HFFc6 (cell line): ENCODE results near the gene ITFG2. TPM values are rescaled to one million over a fixed set of nuclear protein-coding genes. Genes with fewer than 3 reads are reported as not detected.
A peak's percentile ranks its signal among the peaks of the same experiment; 100 is the strongest.

Source experiments
- DNase-seq: peaks from one replicate; pipeline ENCODE4 v3.0.0-alpha.2; 2018
- H3K27ac Mint-ChIP-seq: 2 replicates; pipeline ENCODE4 v1.8.0; 2020; ENCODE audit warnings: mild to moderate bottlenecking, mixed read lengths
- H3K27me3 Mint-ChIP-seq: 2 replicates; pipeline ENCODE4 v1.8.0; 2021; ENCODE audit warnings: mild to moderate bottlenecking, moderate library complexity, mixed read lengths; ENCODE audit not compliant: insufficient read depth
- H3K36me3 Mint-ChIP-seq: 2 replicates; pipeline ENCODE4 v1.8.0; 2021; ENCODE audit warnings: low read depth, mixed read lengths
- H3K4me1 Mint-ChIP-seq: 2 replicates; pipeline ENCODE4 v1.8.0; 2020; ENCODE audit warnings: low read depth, mixed read lengths
- H3K4me3 Mint-ChIP-seq: 2 replicates; pipeline ENCODE4 v1.8.0; 2020; ENCODE audit warnings: mild to moderate bottlenecking, moderate library complexity, mixed read lengths
- H3K9me3 Mint-ChIP-seq: 2 replicates; pipeline ENCODE4 v1.8.0; 2020; ENCODE audit warnings: mild to moderate bottlenecking, mixed read lengths
- total RNA-seq, 6 experiments: library from RNA; stranded (reverse); fragmentation: NEBNext Ultra II Directional; extraction: Animal tissue kit (Norgen Biotek cat#: 25700); gene quantifications; 2 replicates in 1 of 6; 3 replicates in 5 of 6; pipeline ENCODE4 v1.2.3, GENCODE V29; 2021
- TF ChIP-seq, protein P1 (sequence below): fragments of 200-600 bp; sonication (generic); IDR thresholded peaks from 2 replicates; pipeline ENCODE4 v1.5.0; 2021; ENCODE audit warnings: antibody characterized with exemption, mild to moderate bottlenecking

ITFG2 gene
- total RNA-seq, 6 experiments from 2014 or later, result 17.0 to 21.1 (median 19.6) TPM

- peaks cover 10% of the 10 kb centered on the region for H3K27me3 Mint-ChIP-seq
- no peaks in the 10 kb centered on the region for H3K9me3 Mint-ChIP-seq
- DNase-seq, result no peak
- peaks cover 6% of the 10 kb centered on the region; the same call in 1 of the 2 replicates for H3K36me3 Mint-ChIP-seq
- H3K4me1 Mint-ChIP-seq, result peaks cover 12% of the 10 kb centered on the region; the same call in 1 of the 2 replicates
- TF ChIP-seq, protein P1, sequence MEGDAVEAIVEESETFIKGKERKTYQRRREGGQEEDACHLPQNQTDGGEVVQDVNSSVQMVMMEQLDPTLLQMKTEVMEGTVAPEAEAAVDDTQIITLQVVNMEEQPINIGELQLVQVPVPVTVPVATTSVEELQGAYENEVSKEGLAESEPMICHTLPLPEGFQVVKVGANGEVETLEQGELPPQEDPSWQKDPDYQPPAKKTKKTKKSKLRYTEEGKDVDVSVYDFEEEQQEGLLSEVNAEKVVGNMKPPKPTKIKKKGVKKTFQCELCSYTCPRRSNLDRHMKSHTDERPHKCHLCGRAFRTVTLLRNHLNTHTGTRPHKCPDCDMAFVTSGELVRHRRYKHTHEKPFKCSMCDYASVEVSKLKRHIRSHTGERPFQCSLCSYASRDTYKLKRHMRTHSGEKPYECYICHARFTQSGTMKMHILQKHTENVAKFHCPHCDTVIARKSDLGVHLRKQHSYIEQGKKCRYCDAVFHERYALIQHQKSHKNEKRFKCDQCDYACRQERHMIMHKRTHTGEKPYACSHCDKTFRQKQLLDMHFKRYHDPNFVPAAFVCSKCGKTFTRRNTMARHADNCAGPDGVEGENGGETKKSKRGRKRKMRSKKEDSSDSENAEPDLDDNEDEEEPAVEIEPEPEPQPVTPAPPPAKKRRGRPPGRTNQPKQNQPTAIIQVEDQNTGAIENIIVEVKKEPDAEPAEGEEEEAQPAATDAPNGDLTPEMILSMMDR, result no peak
- H3K27ac Mint-ChIP-seq, result no peak overlapping the region
- no peak overlapping the region for H3K4me3 Mint-ChIP-seq
Observed at GRCh38 chr12:2833327-2833726, 20.9 kb downstream of the ITFG2 start.

GRCh38 chr12:2833810-2834209 lies 21.3 kb downstream of the ITFG2 start:
- no peak overlapping the region for H3K27ac Mint-ChIP-seq
- H3K36me3 Mint-ChIP-seq, result peaks cover 5% of the 10 kb centered on the region; the same call in 1 of the 2 replicates
- H3K27me3 Mint-ChIP-seq, result peaks cover 10% of the 10 kb centered on the region
- H3K4me1 Mint-ChIP-seq, result peaks cover 12% of the 10 kb centered on the region; the same call in 1 of the 2 replicates
- TF ChIP-seq, protein P1, result no peak
- no peak overlapping the region for H3K4me3 Mint-ChIP-seq
- no peaks in the 10 kb centered on the region for H3K9me3 Mint-ChIP-seq
- no peak for DNase-seq

- DNase-seq, result no peak
- Mint-ChIP-seq H3K36me3 (peaks cover 5% of the 10 kb centered on the region; the same call in 1 of the 2 replicates), H3K27me3 (peaks cover 10% of the 10 kb centered on the region), H3K27ac (no peak within 1 kb of the TSS), H3K4me1 (peaks cover 12% of the 10 kb centered on the region; the same call in 1 of the 2 replicates), H3K4me3 (peak within 1 kb of the TSS; percentile 62), H3K9me3 (no peaks in the 10 kb centered on the region)
- TF ChIP-seq, protein P1, result no peak
Observed at GRCh38 chr12:2834581-2835491, 22.4 kb downstream of the ITFG2 start, which contains the start of gene NRIP2. Gene NRIP2, minus strand, starts transcription at chr12:2835035. Its CDS starts 52 bp downstream, at chr12:2834983.

DNA sequence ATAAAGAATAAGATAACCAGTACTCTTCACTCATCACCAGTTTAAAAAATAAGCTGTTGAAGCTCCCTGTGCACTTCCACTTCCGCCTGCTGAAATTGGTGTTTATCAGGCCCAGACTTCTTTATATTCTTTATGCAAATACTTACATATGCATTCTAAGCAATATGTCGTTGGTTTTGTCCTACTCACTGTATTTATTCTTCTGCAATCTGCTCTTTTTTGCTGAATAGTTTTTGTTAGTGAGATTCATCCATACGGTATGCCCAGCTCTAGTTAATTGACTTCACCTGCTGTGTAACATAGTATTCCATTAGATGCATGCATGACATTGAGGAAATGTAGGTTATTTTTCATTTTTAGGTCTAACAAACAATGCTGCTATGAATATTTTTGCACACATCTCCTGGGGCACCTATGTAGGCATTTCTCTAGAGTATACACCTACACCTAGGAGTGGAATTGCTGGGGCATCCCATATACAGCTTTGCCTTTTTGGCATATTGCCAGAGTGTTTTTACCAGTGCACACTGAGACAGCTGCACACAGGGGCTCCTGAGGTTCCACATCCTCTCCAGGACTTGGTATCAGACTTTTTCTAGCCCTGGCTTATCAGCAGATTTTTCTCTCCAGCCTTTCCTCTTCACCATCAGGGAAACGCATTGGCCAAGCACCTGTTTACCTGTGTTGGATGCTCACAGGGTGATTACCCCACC lies 23.4 kb downstream of the ITFG2 start:
- Mint-ChIP-seq H3K27me3 (peaks cover 9% of the 10 kb centered on the region), H3K4me3 (no peak overlapping the region), H3K4me1 (peaks cover 12% of the 10 kb centered on the region; the same call in 1 of the 2 replicates), H3K27ac (no peak overlapping the region), H3K36me3 (peaks cover 5% of the 10 kb centered on the region; the same call in 1 of the 2 replicates), H3K9me3 (no peaks in the 10 kb centered on the region)
- no peak for DNase-seq
- TF ChIP-seq, protein P1, result no peak

GRCh38 chr12:2836574-2836973 lies 24.1 kb downstream of the ITFG2 start:
- peaks cover 4% of the 10 kb centered on the region; the same call in 1 of the 2 replicates for H3K36me3 Mint-ChIP-seq
- peaks cover 12% of the 10 kb centered on the region; the same call in 1 of the 2 replicates for H3K4me1 Mint-ChIP-seq
- H3K27me3 Mint-ChIP-seq, result peaks cover 8% of the 10 kb centered on the region
- no peak overlapping the region for H3K4me3 Mint-ChIP-seq
- H3K27ac Mint-ChIP-seq, result no peak overlapping the region
- H3K9me3 Mint-ChIP-seq, result no peaks in the 10 kb centered on the region
- no peak for DNase-seq
- TF ChIP-seq, protein P1, result no peak
